ENCODE data around the gene CBLN3. TPM values are rescaled to one million over a fixed set of nuclear protein-coding genes. Genes with fewer than 3 reads are reported as not detected.

CBLN3 gene
- polyA plus RNA-seq, 2 of the 4 experiments (the other 2 are of a cell fraction): 1.1 to 1.3 TPM

GRCh38 chr14:24403294-24403998 lies 26.0 kb downstream of the CBLN3 start:
- H3K4me1 ChIP-seq: peaks cover 14% of the 10 kb centered on the region; the same call in 1 of the 3 replicates
- DNase-seq (ENCODE audit: low read depth in 1 of 2, low spot score in 1 of 2) (no peak), FAIRE-seq (no peak), ATAC-seq (no peak)
- CTCF ChIA-PET: interaction anchor here (0.9 to 3.8 kb wide), 4 partner anchors 8 to 75 kb away, joined by 3 to 11 read pairs (median 4); no protein-coding TSS in a partner anchor
- no peak overlapping the region for H3K4me3 ChIP-seq
- H3K27ac ChIP-seq: no peak overlapping the region
- POLR2A ChIA-PET: no interaction called here
- no peaks in the 10 kb centered on the region for H3K9me3 ChIP-seq
- H3K4me2 ChIP-seq: no peak overlapping the region
- 53% methylated on average over 7 of the region's 7 CpGs for WGBS (ENCODE audit: missing lambda C conversion rate)
- peak; percentile 93 for TF ChIP-seq MAFK (IDR thresholded peaks at IDR 0.05; ENCODE audit: partially characterized antibody)
- TF ChIP-seq, protein P1, sequence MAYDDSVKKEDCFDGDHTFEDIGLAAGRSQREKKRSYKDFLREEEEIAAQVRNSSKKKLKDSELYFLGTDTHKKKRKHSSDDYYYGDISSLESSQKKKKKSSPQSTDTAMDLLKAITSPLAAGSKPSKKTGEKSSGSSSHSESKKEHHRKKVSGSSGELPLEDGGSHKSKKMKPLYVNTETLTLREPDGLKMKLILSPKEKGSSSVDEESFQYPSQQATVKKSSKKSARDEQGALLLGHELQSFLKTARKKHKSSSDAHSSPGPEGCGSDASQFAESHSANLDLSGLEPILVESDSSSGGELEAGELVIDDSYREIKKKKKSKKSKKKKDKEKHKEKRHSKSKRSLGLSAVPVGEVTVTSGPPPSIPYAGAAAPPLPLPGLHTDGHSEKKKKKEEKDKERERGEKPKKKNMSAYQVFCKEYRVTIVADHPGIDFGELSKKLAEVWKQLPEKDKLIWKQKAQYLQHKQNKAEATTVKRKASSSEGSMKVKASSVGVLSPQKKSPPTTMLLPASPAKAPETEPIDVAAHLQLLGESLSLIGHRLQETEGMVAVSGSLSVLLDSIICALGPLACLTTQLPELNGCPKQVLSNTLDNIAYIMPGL (CRISPR knock-in tag; IDR thresholded peaks at IDR 0.05; ENCODE audit: borderline replicate concordance): no peak

- ATAC-seq (no peak), FAIRE-seq (no peak), DNase-seq (ENCODE audit: low read depth in 1 of 2, low spot score in 1 of 2) (no peak)
- H3K4me2 ChIP-seq: no peak overlapping the region
- WGBS (ENCODE audit: missing lambda C conversion rate): 58% methylated on average over 9 of the region's 9 CpGs
- no peaks in the 10 kb centered on the region for H3K9me3 ChIP-seq
- peaks cover 16% of the 10 kb centered on the region; the same call in 1 of the 3 replicates for H3K4me1 ChIP-seq
- TF ChIP-seq CHD2 (IDR thresholded peaks at IDR 0.05; ENCODE audit: low read length, partially characterized antibody): no peak
- TF ChIP-seq MAZ (IDR thresholded peaks at IDR 0.05; ENCODE audit: borderline replicate concordance, low read depth, low read length): no peak
- no peak for TF ChIP-seq MAFK (IDR thresholded peaks at IDR 0.05; ENCODE audit: partially characterized antibody)
- TF ChIP-seq EHF (CRISPR knock-in tag; IDR thresholded peaks at IDR 0.05): no peak
- no peak for TF ChIP-seq POLR2A (IDR thresholded peaks at IDR 0.05; ENCODE audit: low read length)
- TF ChIP-seq RFX5 (IDR thresholded peaks at IDR 0.05): no peak
- TF ChIP-seq ZFP36 (IDR thresholded peaks at IDR 0.05; ENCODE audit: borderline replicate concordance, partially characterized antibody): no peak
- no peak for TF ChIP-seq MYC (IDR thresholded peaks at IDR 0.05; ENCODE audit: borderline replicate concordance, low read length)
- TF ChIP-seq HEYL (CRISPR knock-in tag; IDR thresholded peaks at IDR 0.05): no peak
- TF ChIP-seq JUN (IDR thresholded peaks at IDR 0.05): no peak
- no peak for TF ChIP-seq RNF2 (IDR thresholded peaks at IDR 0.05; ENCODE audit: borderline replicate concordance, low read depth)
- TF ChIP-seq USF2 (IDR thresholded peaks at IDR 0.05): no peak
- no peak for TF ChIP-seq PHF8 (IDR thresholded peaks at IDR 0.05; ENCODE audit: borderline replicate concordance, low read depth)
- no peak for TF ChIP-seq EP300 (IDR thresholded peaks at IDR 0.05)
- no peak for TF ChIP-seq GATA3 (IDR thresholded peaks at IDR 0.05; ENCODE audit: borderline replicate concordance)
- TF ChIP-seq, protein P2, sequence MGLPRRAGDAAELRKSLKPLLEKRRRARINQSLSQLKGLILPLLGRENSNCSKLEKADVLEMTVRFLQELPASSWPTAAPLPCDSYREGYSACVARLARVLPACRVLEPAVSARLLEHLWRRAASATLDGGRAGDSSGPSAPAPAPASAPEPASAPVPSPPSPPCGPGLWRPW (IDR thresholded peaks at IDR 0.05): no peak
- no peak for TF ChIP-seq ESRRA (IDR thresholded peaks at IDR 0.05; ENCODE audit: borderline replicate concordance, low read length)
- no peak for TF ChIP-seq KDM1A (IDR thresholded peaks at IDR 0.05; ENCODE audit: low read depth)
- no peak for TF ChIP-seq NFE2L2 (conservative IDR thresholded peaks at IDR 0.05; ENCODE audit: low read length)
- TF ChIP-seq, protein P3, sequence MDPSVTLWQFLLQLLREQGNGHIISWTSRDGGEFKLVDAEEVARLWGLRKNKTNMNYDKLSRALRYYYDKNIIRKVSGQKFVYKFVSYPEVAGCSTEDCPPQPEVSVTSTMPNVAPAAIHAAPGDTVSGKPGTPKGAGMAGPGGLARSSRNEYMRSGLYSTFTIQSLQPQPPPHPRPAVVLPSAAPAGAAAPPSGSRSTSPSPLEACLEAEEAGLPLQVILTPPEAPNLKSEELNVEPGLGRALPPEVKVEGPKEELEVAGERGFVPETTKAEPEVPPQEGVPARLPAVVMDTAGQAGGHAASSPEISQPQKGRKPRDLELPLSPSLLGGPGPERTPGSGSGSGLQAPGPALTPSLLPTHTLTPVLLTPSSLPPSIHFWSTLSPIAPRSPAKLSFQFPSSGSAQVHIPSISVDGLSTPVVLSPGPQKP (IDR thresholded peaks at IDR 0.05; ENCODE audit: low read depth, low read length): no peak
- ChIA-PET CTCF (interaction anchor here (0.7 to 4.3 kb wide), 7 partner anchors 12 to 74 kb away, joined by 3 to 16 read pairs (median 6); partner anchors contain the start of gene KHNYN), POLR2A (no interaction called here)
- no peak overlapping the region for H3K4me3 ChIP-seq
- no peak overlapping the region for H3K27ac ChIP-seq
Observed at GRCh38 chr14:24401810-24402702, 27.4 kb downstream of the CBLN3 start.

Measured in A549 (cell line).